Measurements from ENCODE around the gene ALDH1A2.

DNA sequence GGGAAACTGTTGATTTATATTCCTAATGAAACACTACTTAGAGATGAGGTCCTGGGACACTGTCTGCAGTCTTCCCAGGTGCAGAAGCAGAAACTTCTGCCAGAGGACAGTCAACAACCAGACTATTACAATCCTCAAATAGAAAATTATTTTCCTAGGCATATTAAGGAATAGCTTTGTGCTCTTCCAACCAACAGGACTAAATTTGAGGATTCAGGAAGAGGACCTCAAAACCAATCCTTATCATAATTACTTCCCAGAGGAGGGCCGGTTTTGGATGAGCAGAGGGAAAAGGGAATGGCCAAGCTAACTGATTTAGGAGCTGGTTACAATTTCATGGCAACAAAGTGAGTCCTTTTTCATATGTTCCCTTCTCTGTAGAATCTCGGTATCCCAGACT, 21.0 kb downstream of the ALDH1A2 start:
- no peak for TF ChIP-seq POLR2AphosphoS5 (IDR thresholded peaks at IDR 0.05; ENCODE audit: low read depth, low read length)
- TF ChIP-seq SIN3A (IDR thresholded peaks at IDR 0.05; ENCODE audit: borderline replicate concordance, insufficient read depth, low read length): no peak
- TF ChIP-seq, protein P1, sequence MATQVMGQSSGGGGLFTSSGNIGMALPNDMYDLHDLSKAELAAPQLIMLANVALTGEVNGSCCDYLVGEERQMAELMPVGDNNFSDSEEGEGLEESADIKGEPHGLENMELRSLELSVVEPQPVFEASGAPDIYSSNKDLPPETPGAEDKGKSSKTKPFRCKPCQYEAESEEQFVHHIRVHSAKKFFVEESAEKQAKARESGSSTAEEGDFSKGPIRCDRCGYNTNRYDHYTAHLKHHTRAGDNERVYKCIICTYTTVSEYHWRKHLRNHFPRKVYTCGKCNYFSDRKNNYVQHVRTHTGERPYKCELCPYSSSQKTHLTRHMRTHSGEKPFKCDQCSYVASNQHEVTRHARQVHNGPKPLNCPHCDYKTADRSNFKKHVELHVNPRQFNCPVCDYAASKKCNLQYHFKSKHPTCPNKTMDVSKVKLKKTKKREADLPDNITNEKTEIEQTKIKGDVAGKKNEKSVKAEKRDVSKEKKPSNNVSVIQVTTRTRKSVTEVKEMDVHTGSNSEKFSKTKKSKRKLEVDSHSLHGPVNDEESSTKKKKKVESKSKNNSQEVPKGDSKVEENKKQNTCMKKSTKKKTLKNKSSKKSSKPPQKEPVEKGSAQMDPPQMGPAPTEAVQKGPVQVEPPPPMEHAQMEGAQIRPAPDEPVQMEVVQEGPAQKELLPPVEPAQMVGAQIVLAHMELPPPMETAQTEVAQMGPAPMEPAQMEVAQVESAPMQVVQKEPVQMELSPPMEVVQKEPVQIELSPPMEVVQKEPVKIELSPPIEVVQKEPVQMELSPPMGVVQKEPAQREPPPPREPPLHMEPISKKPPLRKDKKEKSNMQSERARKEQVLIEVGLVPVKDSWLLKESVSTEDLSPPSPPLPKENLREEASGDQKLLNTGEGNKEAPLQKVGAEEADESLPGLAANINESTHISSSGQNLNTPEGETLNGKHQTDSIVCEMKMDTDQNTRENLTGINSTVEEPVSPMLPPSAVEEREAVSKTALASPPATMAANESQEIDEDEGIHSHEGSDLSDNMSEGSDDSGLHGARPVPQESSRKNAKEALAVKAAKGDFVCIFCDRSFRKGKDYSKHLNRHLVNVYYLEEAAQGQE (IDR thresholded peaks at IDR 0.05; ENCODE audit: insufficient read depth in 1 of 2, low read depth in 2 of 2, low read length in 2 of 2): no peak
- no peak for TF ChIP-seq TAF1 (IDR thresholded peaks at IDR 0.05; ENCODE audit: borderline replicate concordance, insufficient read depth, low read length)

All from PFSK-1 (cell line).